Esophagus muscularis mucosa (tissue), 4 donors: Measurements from ENCODE around the gene GJB2.

Source experiments
- CTCF ChIP-seq, 3 experiments: fragments of 200-600 bp in 2 of 3; fragments of 450-650 bp in 1 of 3; sonication (generic) in 2 of 3; IDR thresholded peaks; one replicate each; pipeline ENCODE4 v1.5.1; 2017 to 2019; ENCODE audit warnings: antibody characterized with exemption in 3 of 3, mild to moderate bottlenecking in 2 of 3, moderate library complexity in 1 of 3
- EP300 ChIP-seq: sonication (generic); formaldehyde crosslinking; IDR thresholded peaks from one replicate; pipeline ENCODE4 v1.6.1; 2017; ENCODE audit warnings: antibody characterized with exemption
- POLR2A ChIP-seq: fragments of 450-650 bp; IDR thresholded peaks from one replicate; pipeline ENCODE4 v1.6.1; 2017; ENCODE audit warnings: antibody characterized with exemption, moderate library complexity, mild to moderate bottlenecking, low read depth
- POLR2AphosphoS5 ChIP-seq, 2 donors: sonication (generic); formaldehyde crosslinking; IDR thresholded peaks; one replicate each; pipeline ENCODE4 v1.6.1; 2017; ENCODE audit warnings: antibody characterized with exemption in 2 of 2

DNA sequence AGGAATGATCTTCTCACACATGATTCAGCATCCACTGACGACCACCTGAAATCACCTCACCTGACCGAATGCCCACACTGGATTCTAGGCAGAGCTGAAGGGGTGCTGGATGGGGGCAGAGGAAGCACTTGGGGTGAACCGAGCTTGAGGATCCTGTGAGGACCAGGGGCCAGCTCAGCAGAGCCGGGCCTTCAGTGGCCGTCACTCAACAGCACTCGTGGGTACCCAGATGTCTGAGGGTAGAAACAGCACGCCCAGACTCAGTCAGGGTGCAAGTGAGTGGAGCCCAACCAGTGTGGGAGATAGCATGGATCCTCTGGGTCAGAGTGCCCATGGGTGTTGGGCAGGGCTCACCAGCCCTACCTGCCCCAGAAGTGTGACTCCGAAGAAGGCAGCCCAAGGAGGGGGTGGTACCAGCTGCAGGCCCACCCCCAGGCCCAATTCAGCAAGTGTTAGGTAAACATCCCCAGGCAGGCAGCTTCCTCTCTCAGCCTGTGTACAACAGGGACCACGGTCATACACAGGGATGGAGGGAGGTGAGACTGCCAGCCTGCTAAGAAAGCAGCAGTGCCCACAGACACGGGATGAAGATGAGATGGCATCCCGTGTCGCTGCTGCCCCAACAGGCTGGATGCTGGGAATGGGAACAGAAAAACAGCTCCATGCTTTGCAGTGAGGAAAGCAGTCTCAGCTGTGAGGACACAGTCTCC, 48.4 kb downstream of the GJB2 start:
- no peak for TF ChIP-seq POLR2AphosphoS5 (IDR thresholded peaks at IDR 0.05)
- no peak for TF ChIP-seq CTCF (IDR thresholded peaks at IDR 0.05)
- no peak for TF ChIP-seq EP300
- TF ChIP-seq POLR2A, result no peak
